AML-193 (cell line): ENCODE data around the gene GLG1.
"Not testable (repeated sequence)": the region's sequence is repeated elsewhere in the genome, so short reads cannot be mapped to it uniquely, and the experiment has no call there.

ENCODE experiments used
- DNase-seq, 2 experiments: peaks; one replicate each; lab custom pipeline; 2025; lab: John Stamatoyannopoulos, UW

GLG1 gene

GRCh38 chr16:74443624-74444346 is 163.1 kb downstream of the GLG1 start:
- not testable (repeated sequence) for DNase-seq

GRCh38 chr16:74439685-74440084 is 167.2 kb downstream of the GLG1 start:
- DNase-seq: no peak

GRCh38 chr16:74438492-74438979 is 168.4 kb downstream of the GLG1 start:
- DNase-seq: no peak

- DNase-seq: no peak
Measured at GRCh38 chr16:74431516-74431915, 175.4 kb downstream of the GLG1 start.

GRCh38 chr16:74430036-74430712 is 176.7 kb downstream of the GLG1 start:
- peak; percentile 7 to 21 for DNase-seq

GRCh38 chr16:74428493-74428892 is 178.4 kb downstream of the GLG1 start:
- not testable (repeated sequence) for DNase-seq

GRCh38 chr16:74425751-74426150 is 181.2 kb downstream of the GLG1 start:
- not testable (repeated sequence) for DNase-seq

GRCh38 chr16:74423721-74424120 is 183.2 kb downstream of the GLG1 start:
- not testable (repeated sequence) for DNase-seq

GRCh38 chr16:74422086-74422485 is 184.8 kb downstream of the GLG1 start:
- DNase-seq: not testable (repeated sequence)

- not testable (repeated sequence) for DNase-seq
Measured at GRCh38 chr16:74421482-74421785, 185.5 kb downstream of the GLG1 start.

- DNase-seq: not testable (repeated sequence)
Measured at GRCh38 chr16:74420612-74421481, 186.1 kb downstream of the GLG1 start, which contains the start of gene CLEC18B. CLEC18B (minus strand) TSS chr16:74421478; CDS start chr16:74421270, 208 bp downstream.

- DNase-seq: not testable (repeated sequence)
Measured at GRCh38 chr16:74419811-74420210, 187.1 kb downstream of the GLG1 start.

- DNase-seq: not testable (repeated sequence)
Measured at GRCh38 chr16:74417897-74418296, 189.0 kb downstream of the GLG1 start.

- not testable (repeated sequence) for DNase-seq
Measured at GRCh38 chr16:74413920-74414319, 193.0 kb downstream of the GLG1 start.

- DNase-seq: not testable (repeated sequence)
Measured at GRCh38 chr16:74413485-74413884, 193.4 kb downstream of the GLG1 start.

- not testable (repeated sequence) for DNase-seq
Measured at GRCh38 chr16:74412775-74413390, 194.0 kb downstream of the GLG1 start.

- not testable (repeated sequence) for DNase-seq
Measured at GRCh38 chr16:74412138-74412774, 194.7 kb downstream of the GLG1 start.

- not testable (repeated sequence) for DNase-seq
Measured at GRCh38 chr16:74410981-74411380, 195.9 kb downstream of the GLG1 start.

GRCh38 chr16:74410057-74410957 is 196.6 kb downstream of the GLG1 start:
- DNase-seq: not testable (repeated sequence)
